Heart left ventricle (tissue), 13 donors: ENCODE results near the gene GOLGA1.

Source experiments
- CTCF ChIP-seq, 12 donors: fragments of 200-600 bp; sonication (generic) in 4 of 12; IDR thresholded peaks; one replicate each; pipeline versions ENCODE4 v1.5.0 to v1.8.0; 2018 to 2022; ENCODE audit warnings: antibody characterized with exemption in 12 of 12, mild to moderate bottlenecking in 5 of 12
- POLR2A ChIP-seq, 2 donors: fragments of 450-650 bp; IDR thresholded peaks; one replicate each; pipeline ENCODE4 v1.6.1; 2017; ENCODE audit warnings: antibody characterized with exemption in 2 of 2, mild to moderate bottlenecking in 2 of 2, moderate library complexity in 2 of 2
- donor health status: ischemic (EF 13 %, LVEDD 7.1; RV severe dilation, severe dysfunction).
- donor health status: DM: no; HTN: yes; CAD: no.
- donor health status: DM: no; HTN: no; CAD: no.
- donor health status: ischemic (EF 25% LVEDD 6.9; RV normal size, moderate dysfunction).
- donor health status: ischemic (EF 25% LVEDD 5.7; RV mildly dilated, moderate dysfunction).
- donor health status: ischemic (EF 35%, LVEDD 5.7; RV mildly dilated, moderate dysfunction).
- donor health status: nonischemic (EF 11% LVEDD 7.7; RV severe dilation, severe dysfunction).
- donor health status: DM: yes; HTN: yes; CAD: no.
- donor health status: PGD.
- donor health status: ischemic (EF 29% LVEDD 5.4; RV normal size, mild dysfunction).
- donor health status: nonischemic (EF 23%, LVEDD 6.1; RV moderate dilation, normal function).

GRCh38 chr9:124858330-124859046, 82.4 kb downstream of the GOLGA1 start:
- TF ChIP-seq CTCF (IDR thresholded peaks at IDR 0.05), result no peak
- no peak for TF ChIP-seq POLR2A (IDR thresholded peaks at IDR 0.05)
